Sigmoid colon (tissue), 4 donors: ENCODE measurements around the gene APLF.

Source experiments
- CTCF ChIP-seq, 4 experiments: fragments of 450-650 bp in 3 of 4; fragments of 200-600 bp in 1 of 4; IDR thresholded peaks; one replicate each; pipeline ENCODE4 v1.5.1; 2016 to 2019; ENCODE audit warnings: antibody characterized with exemption in 4 of 4, mild to moderate bottlenecking in 3 of 4, moderate library complexity in 2 of 4
- EP300 ChIP-seq, 4 donors: sonication (generic); formaldehyde crosslinking; IDR thresholded peaks; one replicate each; pipeline ENCODE4 v1.6.1; 2017; ENCODE audit warnings: antibody characterized with exemption in 4 of 4
- POLR2A ChIP-seq, 2 donors: fragments of 450-650 bp; IDR thresholded peaks; one replicate each; pipeline ENCODE4 v1.6.1; 2016; ENCODE audit warnings: antibody characterized with exemption in 2 of 2, mild to moderate bottlenecking in 2 of 2, moderate library complexity in 2 of 2
- POLR2AphosphoS5 ChIP-seq, 4 donors: sonication (generic); formaldehyde crosslinking; IDR thresholded peaks; one replicate each; pipeline ENCODE4 v1.6.1; 2017; ENCODE audit warnings: antibody characterized with exemption in 4 of 4

GRCh38 chr2:68512966-68513365 lies 45.6 kb downstream of the APLF start:
- no peak for TF ChIP-seq CTCF (IDR thresholded peaks at IDR 0.05)
- no peak for TF ChIP-seq POLR2A (IDR thresholded peaks at IDR 0.05)
- TF ChIP-seq POLR2AphosphoS5 (IDR thresholded peaks at IDR 0.05), result no peak
- no peak for TF ChIP-seq EP300 (IDR thresholded peaks at IDR 0.05)
